K562 (cell line): Measurements from ENCODE around the gene GMEB2. TPM values are rescaled to one million over a fixed set of nuclear protein-coding genes. Genes with fewer than 3 reads are reported as not detected.
A peak's percentile ranks its signal among the peaks of the same experiment; 100 is the strongest.

Experiments
- ATAC-seq: fragments of 200-7000 bp; cut with Tn5 transposase; 3 replicates; pipeline ENCODE4 v1.9.1; 2020; ENCODE audit warnings: moderate library complexity
- BruUV-seq: library from RNA; stranded (reverse); fragments of 400-500 nt; replicated peaks from 2 replicates; lab custom pipeline; 2021; lab: Mats Ljungman, UMichigan
- CTCF ChIA-PET: fragments of 300-600 bp; formaldehyde crosslinking; extraction: SDS; loops from one replicate; lab custom pipeline; 2021; ENCODE audit warnings: low intra/inter-chr PET ratio; lab: Yijun Ruan, JAX
- POLR2A ChIA-PET: fragments of 300-600, 350-650 bp; sonication (Branson Sonifier 250); formaldehyde crosslinking; extraction: SDS; loops from one replicate; lab custom pipeline; 2021; ENCODE audit warnings: antibody characterized with exemption, inconsistent platforms; lab: Yijun Ruan, JAX
- DNase-seq, 4 experiments: peaks; one replicate each; pipeline versions ENCODE4 v3.0.0 to v3.0.0-alpha.2; 2011 to 2018; ENCODE audit warnings: low spot score in 3 of 4, mixed read lengths in 3 of 4; ENCODE audit errors: extremely low read depth in 1 of 4
- FAIRE-seq: peaks from 2 replicates; lab custom pipeline; 2011; peaks lifted over from hg19 to GRCh38; lab: Jason Lieb, UNC
- H2AFZ ChIP-seq: 2 replicates; pipeline ENCODE4 v1.6.0; 2011; ENCODE audit warnings: low read depth, low read length, control low read depth, inconsistent platforms
- H3K27ac ChIP-seq: fragments of 200-600 bp; 3 replicates; pipeline ENCODE4 v1.8.0; 2011; ENCODE audit warnings: low read depth, mild to moderate bottlenecking, control low read depth, inconsistent platforms, low read length, moderate library complexity, mixed read lengths; ENCODE audit errors: extremely low read depth
- H3K27me3 ChIP-seq, 2 experiments: fragments of 300-600 bp in 1 of 2; 2 replicates in 1 of 2; 3 replicates in 1 of 2; pipeline versions ENCODE4 v1.6.0 to v1.8.0; 2011; ENCODE audit warnings: inconsistent platforms in 2 of 2, low read length in 2 of 2, mild to moderate bottlenecking in 1 of 2, mixed read lengths in 1 of 2, moderate library complexity in 1 of 2; ENCODE audit not compliant: control insufficient read depth in 2 of 2, insufficient read depth in 2 of 2
- H3K36me3 ChIP-seq: fragments of 300-600 bp; 3 replicates; pipeline ENCODE4 v1.8.0; 2011; ENCODE audit warnings: mild to moderate bottlenecking, low read length, inconsistent platforms; ENCODE audit not compliant: control insufficient read depth, insufficient read depth
- H3K4me1 ChIP-seq, 2 experiments: fragments of 200-600 bp in 1 of 2; replicated peaks in 1 of 2; 2 replicates in 1 of 2; 3 replicates in 1 of 2; pipeline versions ENCODE4 v1.5.1 to v1.8.0; 2011; ENCODE audit warnings: inconsistent platforms in 2 of 2, low read length in 2 of 2, mild to moderate bottlenecking in 1 of 2, mixed read lengths in 1 of 2, moderate library complexity in 1 of 2; ENCODE audit not compliant: control insufficient read depth in 2 of 2, insufficient read depth in 2 of 2
- H3K4me2 ChIP-seq: 2 replicates; pipeline ENCODE4 v1.6.1; 2011; ENCODE audit warnings: low read length, control low read depth, inconsistent platforms, mixed read lengths; ENCODE audit not compliant: insufficient read depth
- H3K4me3 ChIP-seq: fragments of 200-600 bp; sonication (generic), shearing (Covaris generic); 2 replicates; pipeline ENCODE4 v1.5.1; 2016; ENCODE audit warnings: control low read depth, inconsistent platforms
- H3K79me2 ChIP-seq: fragments of 200-600 bp; 3 replicates; pipeline ENCODE4 v1.8.0; 2011; ENCODE audit warnings: low read length, inconsistent platforms; ENCODE audit not compliant: control insufficient read depth, insufficient read depth
- H3K9ac ChIP-seq, 2 experiments: 2 replicates each; pipeline versions ENCODE4 v1.6.0 to v1.6.1; 2011; ENCODE audit warnings: low read depth in 2 of 2, low read length in 2 of 2, control low read depth in 1 of 2, inconsistent platforms in 1 of 2, mild to moderate bottlenecking in 1 of 2, mixed read lengths in 1 of 2; ENCODE audit not compliant: insufficient read depth in 1 of 2
- H3K9me1 ChIP-seq: one replicate; pipeline ENCODE4 v1.6.0; 2011; ENCODE audit warnings: inconsistent platforms, mild to moderate bottlenecking, low read length, moderate library complexity; ENCODE audit not compliant: control insufficient read depth, insufficient read depth
- H3K9me3 ChIP-seq: replicated peaks from 2 replicates; pipeline ENCODE4 v1.5.1; 2011; ENCODE audit warnings: low read depth, low read length, inconsistent platforms; ENCODE audit not compliant: control insufficient read depth, insufficient read depth
- H4K20me1 ChIP-seq: replicated peaks from 2 replicates; pipeline ENCODE4 v1.6.1; 2011; ENCODE audit warnings: low read length, inconsistent platforms, mixed read lengths; ENCODE audit not compliant: control insufficient read depth, insufficient read depth
- BCOR ChIP-seq: fragments of 450-650 bp; IDR thresholded peaks from 2 replicates; pipeline ENCODE4 v1.6.1; 2016
- BRCA1 ChIP-seq, 2 experiments: fragments of 450-650 bp in 1 of 2; sonication (generic) in 1 of 2; formaldehyde crosslinking in 1 of 2; IDR thresholded peaks; 2 replicates each; pipeline versions ENCODE4 v1.5.0 to v1.6.1; 2017 to 2020; ENCODE audit warnings: mild to moderate bottlenecking in 1 of 2, missing genetic modification reagents in 1 of 2
- CHD4 ChIP-seq: fragments of 200-600 bp; sonication (generic); IDR thresholded peaks from 3 replicates; pipeline ENCODE4 v1.6.1; 2012; ENCODE audit warnings: low read depth, mild to moderate bottlenecking, mixed read lengths, low read length, inconsistent platforms; ENCODE audit not compliant: insufficient read depth, insufficient replicate concordance, poor library complexity, severe bottlenecking
- CREM ChIP-seq: IDR thresholded peaks from 2 replicates; pipeline ENCODE4 v1.6.1; 2014; ENCODE audit warnings: antibody characterized with exemption, low read depth
- E2F4 ChIP-seq: sonication (generic); formaldehyde crosslinking; IDR thresholded peaks from 2 replicates; pipeline ENCODE4 v1.8.0; 2022; ENCODE audit warnings: mild to moderate bottlenecking, low read depth, missing genetic modification reagents
- GABPA ChIP-seq: fragments of 200-800 bp; sonication (Bioruptor generic); conservative IDR thresholded peaks from 2 replicates; pipeline ENCODE4 v1.6.1; 2016; ENCODE audit warnings: low read depth, missing genetic modification characterization, missing compliant biosample characterization
- HMG20A ChIP-seq: fragments of 450-650 bp; formaldehyde crosslinking; conservative IDR thresholded peaks from 2 replicates; pipeline ENCODE4 v1.4.0; 2020; ENCODE audit warnings: mild to moderate bottlenecking, mixed read lengths
- POLR2B ChIP-seq: fragments of 450-650 bp; IDR thresholded peaks from 2 replicates; pipeline ENCODE4 v1.6.1; 2018; ENCODE audit warnings: low read depth; ENCODE audit not compliant: partially characterized antibody
- POU5F1 ChIP-seq: fragments of 150-350 bp; IDR thresholded peaks from 2 replicates; pipeline ENCODE4 v1.6.1; 2014; ENCODE audit warnings: borderline replicate concordance, low read length, low read depth, mild to moderate bottlenecking; ENCODE audit not compliant: partially characterized antibody
- RBM34 ChIP-seq: fragments of 200-400 bp; formaldehyde crosslinking; IDR thresholded peaks from 2 replicates; pipeline ENCODE4 v1.6.1; 2018; ENCODE audit warnings: low read length, borderline replicate concordance; ENCODE audit not compliant: insufficient read depth
- SMARCE1 ChIP-seq: fragments of 450-650 bp; IDR thresholded peaks from 2 replicates; pipeline ENCODE4 v1.7.1; 2016; ENCODE audit warnings: mild to moderate bottlenecking
- TAF15 ChIP-seq: fragments of 200-400 bp; formaldehyde crosslinking; IDR thresholded peaks from 2 replicates; pipeline ENCODE4 v1.6.1; 2017; ENCODE audit warnings: mild to moderate bottlenecking, low read depth, low read length, moderate library complexity
- TARDBP ChIP-seq: fragments of 450-650 bp; IDR thresholded peaks from 2 replicates; pipeline ENCODE4 v1.6.1; 2016
- YBX1 ChIP-seq: fragments of 450-650 bp; IDR thresholded peaks from 2 replicates; pipeline ENCODE4 v1.7.1; 2016; ENCODE audit warnings: mild to moderate bottlenecking
- ZBTB7A ChIP-seq: IDR thresholded peaks from 2 replicates; pipeline ENCODE4 v1.6.1; 2011; ENCODE audit warnings: low read depth, mild to moderate bottlenecking, low read length, moderate library complexity, borderline replicate concordance; ENCODE audit not compliant: control insufficient read depth
- ZFP36 ChIP-seq: fragments of 150-350 bp; IDR thresholded peaks from 2 replicates; pipeline ENCODE4 v1.6.1; 2018; ENCODE audit warnings: low read length, low read depth; ENCODE audit not compliant: partially characterized antibody
- ZNF197 ChIP-seq: fragments of 200-800 bp; sonication (Bioruptor generic); IDR thresholded peaks from 2 replicates; pipeline ENCODE4 v1.6.1; 2016; ENCODE audit warnings: low read depth, missing genetic modification characterization, missing compliant biosample characterization
- ZNF274 ChIP-seq: IDR thresholded peaks from 2 replicates; pipeline ENCODE4 v1.6.1; 2011; ENCODE audit warnings: low read depth, mild to moderate bottlenecking, low read length, moderate library complexity, borderline replicate concordance
- ZNF280B ChIP-seq: fragments of 250-450 bp; sonication (Bioruptor Pico); IDR thresholded peaks from 2 replicates; pipeline ENCODE4 v1.5.1; 2021; ENCODE audit warnings: mild to moderate bottlenecking
- ZNF431 ChIP-seq: sonication (generic); formaldehyde crosslinking; IDR thresholded peaks from 2 replicates; pipeline ENCODE4 v1.8.0; 2022; ENCODE audit warnings: mild to moderate bottlenecking, missing genetic modification reagents
- ZNF764 ChIP-seq: fragments of 250-450 bp; sonication (Bioruptor Pico); IDR thresholded peaks from 2 replicates; pipeline ENCODE4 v1.4.0; 2020; ENCODE audit warnings: low read depth, mild to moderate bottlenecking, moderate library complexity
- WGBS: fragments of 100-300 bp; shearing (Covaris generic); methylation state at CpG from one replicate; pipeline ENCODE4 v1.1.6; 2016; ENCODE audit warnings: low coverage, mixed read lengths; ENCODE audit not compliant: insufficient coverage; ENCODE audit errors: missing lambda C conversion rate; 5-methylcytosine and 5-hydroxymethylcytosine counted together
- in situ Hi-C: fragments of 300-500 bp; cut with MboI; formaldehyde crosslinking; loops from 4 replicates; pipeline ENCODE4 v1.15.0; 2018; ENCODE audit warnings: inconsistent platforms, mixed read lengths
- intact Hi-C: fragments of 100-400 bp; cut with micrococcal nuclease; formaldehyde crosslinking; loops from 2 replicates; pipeline ENCODE4 v1.14.2; 2022
- polyA plus RNA-seq, 8 experiments: library from polyadenylated mRNA; depleted of rRNA in 4 of 8; stranded (reverse) in 5 of 8; unstranded in 3 of 8; fragments of >200 nt; fragmentation: Nextera tagmentation in 2 of 8; fragmentation: Illumina TruSeq in 1 of 8; extraction: Ambion mirVana in 2 of 8; extraction: Trizol in 1 of 8; gene quantifications; 2 replicates each; pipeline versions ENCODE4 v1.2.1 to v1.2.3, GENCODE V29; 2011 to 2014; ENCODE audit warnings: inconsistent platforms in 1 of 8, missing spikeins in 1 of 8
- total RNA-seq, 7 experiments: library from RNA; depleted of rRNA in 6 of 7; stranded (reverse); fragments of >200 nt in 6 of 7; fragmentation: Illumina TruSeq in 2 of 7; extraction: Trizol in 2 of 7; gene quantifications; 2 replicates each; pipeline versions ENCODE4 v1.2.1 to v1.2.3, GENCODE V29; 2011 to 2021; ENCODE audit warnings: low replicate concordance in 1 of 7

The GMEB2 gene
- total and polyA plus RNA-seq, 9 of the 15 experiments (the other 6 are each of a cell fraction or from before 2014, with no cell fraction given), result 0.03 to 13.9 (median 6.3) TPM

- no peaks in the 10 kb centered on the region for H3K9me1 ChIP-seq
- intact Hi-C loops (no loop called here), in situ Hi-C loops (no loop called here)
- peak overlapping the region; percentile 81 to 99 for H3K9ac ChIP-seq
- ChIA-PET CTCF (no interaction called here), POLR2A (no interaction called here)
- peak overlapping the region; percentile 88 for H3K4me2 ChIP-seq
- H3K36me3 ChIP-seq, result peaks cover 5% of the 10 kb centered on the region; the same call in 1 of the 3 replicates
- H3K4me1 ChIP-seq, result peaks cover 7 to 43% of the 10 kb centered on the region in 2 experiments; a peak in 4 of 5 replicates
- peak; percentile 44 to 91 (median 60) for DNase-seq
- peak overlapping the region; percentile 80 for H3K27ac ChIP-seq
- BruUV-seq, result TSS peak; percentile 81
- H3K27me3 ChIP-seq, result no peaks in the 10 kb centered on the region
- H3K4me3 ChIP-seq, result peak overlapping the region; percentile 99
- H2AFZ ChIP-seq, result peak overlapping the region; percentile 73
- no peaks in the 10 kb centered on the region for H4K20me1 ChIP-seq
- H3K9me3 ChIP-seq, result no peaks in the 10 kb centered on the region
- FAIRE-seq, result peak; percentile 92
- peaks cover 49% of the 10 kb centered on the region for H3K79me2 ChIP-seq
- 6% methylated on average over 22 of the region's 22 CpGs for WGBS
- ATAC-seq, result peak; percentile 88
- TF ChIP-seq POU5F1 (no peak), CHD4 (no peak), HMG20A (CRISPR knock-in tag) (no peak), ZNF280B (CRISPR knock-in tag) (no peak), CREM (peak; percentile 76), ZNF197 (CRISPR knock-in tag) (no peak), TARDBP (peak; percentile 88), RBM34 (no peak), E2F4 (no peak), BCOR (no peak), TAF15 (no peak), POLR2B (peak; percentile 63), ZNF431 (CRISPR knock-in tag) (peak; percentile 75), SMARCE1 (no peak), ZFP36 (peak; percentile 49), GABPA (tag) (peak; percentile 92), BRCA1 (IDR thresholded peaks at IDR 0.05) (no peak), BRCA1 (CRISPR knock-in tag; IDR thresholded peaks at IDR 0.05) (no peak), ZNF764 (CRISPR knock-in tag) (no peak), ZBTB7A (peak; percentile 51; the same call in 1 of the 2 replicates), ZNF274 (no peak), YBX1 (no peak)
Observed at GRCh38 chr20:63628246-63628975, 1.5 kb upstream of the GMEB2 start.
